A673 (cell line): Measurements from ENCODE around the gene CSNK2A2.

ENCODE experiments used
- EZH2 ChIP-seq: fragments of 200-600 bp; sonication (generic); IDR thresholded peaks from 2 replicates; pipeline ENCODE4 v1.6.1; 2017; ENCODE audit warnings: borderline replicate concordance, low read depth, mild to moderate bottlenecking, mixed read lengths, antibody characterized with exemption, low read length; ENCODE audit not compliant: poor library complexity, severe bottlenecking
- TF ChIP-seq, protein P1 (sequence below): fragments of 300-800, 200-600 bp; sonication (generic); conservative IDR thresholded peaks from 2 replicates; pipeline ENCODE4 v1.5.1; 2017; ENCODE audit warnings: low read depth, mild to moderate bottlenecking, antibody characterized with exemption, low read length, moderate library complexity, mixed read lengths

DNA sequence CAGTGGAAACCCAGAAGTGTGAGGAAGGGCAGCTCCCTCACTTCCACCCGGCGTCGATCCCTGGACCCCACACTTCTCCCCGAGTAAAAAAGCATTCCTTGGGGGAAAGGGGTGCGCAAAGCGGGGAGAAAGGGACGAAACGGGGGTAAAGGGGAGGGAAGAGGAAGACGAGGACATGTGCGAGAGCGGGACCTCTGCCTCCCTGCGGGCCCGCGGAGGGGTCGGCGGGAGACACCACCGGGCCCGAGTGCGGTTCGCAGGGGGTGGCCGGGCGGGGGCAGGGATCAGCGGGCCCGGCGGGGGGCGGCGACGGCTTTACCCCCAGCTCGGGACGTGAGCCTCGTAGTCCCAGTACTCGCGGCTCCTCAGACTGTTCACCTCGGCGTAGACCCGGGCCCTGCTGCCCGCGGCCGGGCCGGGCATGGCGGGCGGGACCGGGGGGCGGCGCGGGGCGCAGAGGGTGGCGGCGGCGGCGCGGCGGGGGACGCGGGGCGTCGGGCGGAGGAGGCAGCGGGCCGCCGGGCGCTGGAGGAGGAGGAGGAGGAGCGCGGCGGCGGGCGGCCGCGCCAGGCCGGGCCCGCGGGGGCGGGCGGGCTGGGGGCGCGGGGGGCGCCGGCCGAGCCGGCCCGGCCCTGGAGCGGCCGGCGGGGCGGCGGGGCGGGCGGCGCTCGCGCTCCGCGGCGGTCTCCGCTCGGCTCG is 443 bp downstream of the CSNK2A2 start:
- TF ChIP-seq, protein P1, sequence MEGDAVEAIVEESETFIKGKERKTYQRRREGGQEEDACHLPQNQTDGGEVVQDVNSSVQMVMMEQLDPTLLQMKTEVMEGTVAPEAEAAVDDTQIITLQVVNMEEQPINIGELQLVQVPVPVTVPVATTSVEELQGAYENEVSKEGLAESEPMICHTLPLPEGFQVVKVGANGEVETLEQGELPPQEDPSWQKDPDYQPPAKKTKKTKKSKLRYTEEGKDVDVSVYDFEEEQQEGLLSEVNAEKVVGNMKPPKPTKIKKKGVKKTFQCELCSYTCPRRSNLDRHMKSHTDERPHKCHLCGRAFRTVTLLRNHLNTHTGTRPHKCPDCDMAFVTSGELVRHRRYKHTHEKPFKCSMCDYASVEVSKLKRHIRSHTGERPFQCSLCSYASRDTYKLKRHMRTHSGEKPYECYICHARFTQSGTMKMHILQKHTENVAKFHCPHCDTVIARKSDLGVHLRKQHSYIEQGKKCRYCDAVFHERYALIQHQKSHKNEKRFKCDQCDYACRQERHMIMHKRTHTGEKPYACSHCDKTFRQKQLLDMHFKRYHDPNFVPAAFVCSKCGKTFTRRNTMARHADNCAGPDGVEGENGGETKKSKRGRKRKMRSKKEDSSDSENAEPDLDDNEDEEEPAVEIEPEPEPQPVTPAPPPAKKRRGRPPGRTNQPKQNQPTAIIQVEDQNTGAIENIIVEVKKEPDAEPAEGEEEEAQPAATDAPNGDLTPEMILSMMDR = no peak
- TF ChIP-seq EZH2 = no peak
